GM23248 (cell line): ENCODE measurements around the gene GSE1.

Experiments used
- EZH2 ChIP-seq: fragments of 200-600 bp; sonication (generic); IDR thresholded peaks from 2 replicates; pipeline ENCODE4 v1.6.1; 2018; ENCODE audit warnings: antibody characterized with exemption, mild to moderate bottlenecking; ENCODE audit not compliant: insufficient read depth, poor library complexity, severe bottlenecking
- EZH2phosphoT487 ChIP-seq: fragments of 200-600 bp; sonication (generic); IDR thresholded peaks from 2 replicates; pipeline ENCODE4 v1.6.1; 2018; ENCODE audit warnings: antibody characterized with exemption, moderate library complexity, mild to moderate bottlenecking, low read depth; ENCODE audit not compliant: insufficient read depth

- TF ChIP-seq EZH2 = no peak
- TF ChIP-seq EZH2phosphoT487 = no peak
Measured at GRCh38 chr16:85626191-85626981, 13.3 kb downstream of the GSE1 start.
